ENCODE results near the gene ZNF829.

ZNF829 gene

DNA sequence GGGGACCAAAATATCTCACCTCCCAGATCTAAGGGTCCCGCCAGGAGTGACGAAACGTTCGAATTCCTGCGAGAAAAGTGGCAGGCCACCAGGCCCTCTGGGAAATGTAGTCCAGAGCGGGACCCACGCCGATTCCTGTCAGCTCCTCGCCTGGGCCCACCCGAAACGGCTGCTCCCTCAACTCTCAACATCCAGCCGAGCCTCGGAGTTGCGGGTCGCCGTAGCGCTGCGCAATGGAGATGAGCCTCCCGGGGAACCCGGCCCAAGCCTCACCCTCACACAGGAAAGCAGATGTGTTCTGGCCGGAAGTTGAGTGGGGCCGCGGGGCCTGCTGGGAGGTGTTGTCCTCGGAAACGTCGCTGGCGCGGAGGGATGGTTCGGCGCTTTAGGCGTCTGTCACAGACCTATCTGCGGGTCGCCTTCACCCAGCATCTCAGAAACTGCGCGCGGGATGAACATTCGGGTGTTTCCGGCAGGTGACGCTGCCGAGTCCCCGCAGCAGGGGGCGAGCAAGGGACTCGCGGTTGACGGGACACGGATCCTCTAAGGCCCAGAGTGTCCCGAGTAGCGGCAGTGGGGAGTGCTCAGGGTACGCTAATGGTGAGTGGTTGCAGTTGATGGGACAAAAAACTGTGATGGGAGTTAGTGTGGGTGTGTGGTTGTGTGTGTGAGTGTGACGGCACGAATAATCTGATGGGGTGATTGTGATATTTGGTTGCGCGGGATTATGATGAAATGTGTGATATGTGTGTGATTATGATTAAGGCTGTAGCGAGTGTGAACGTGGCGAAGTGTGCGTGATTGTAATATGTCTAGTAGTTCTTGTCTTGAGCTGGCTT is at the start of gene ZNF829, which contains the start of gene ZNF568:
TSS of gene ZNF829 (minus strand) at position 300 of the 839 bp plus-strand sequence. CDS start 1,124 bp downstream, outside the sequence.
TSS of gene ZNF568 (plus strand) at position 341 of the 839 bp plus-strand sequence. CDS start 6,439 bp downstream, outside the sequence.
- DNase-seq: peak; percentile 96

GRCh38 chr19:36963280-36963679 is 47.2 kb upstream of the ZNF829 start:
- no peak for DNase-seq

- DNase-seq: no peak
Measured at GRCh38 chr19:36962346-36962745, 46.3 kb upstream of the ZNF829 start.

- DNase-seq: no peak
Measured at GRCh38 chr19:36950335-36951119, 34.4 kb upstream of the ZNF829 start.

DNA sequence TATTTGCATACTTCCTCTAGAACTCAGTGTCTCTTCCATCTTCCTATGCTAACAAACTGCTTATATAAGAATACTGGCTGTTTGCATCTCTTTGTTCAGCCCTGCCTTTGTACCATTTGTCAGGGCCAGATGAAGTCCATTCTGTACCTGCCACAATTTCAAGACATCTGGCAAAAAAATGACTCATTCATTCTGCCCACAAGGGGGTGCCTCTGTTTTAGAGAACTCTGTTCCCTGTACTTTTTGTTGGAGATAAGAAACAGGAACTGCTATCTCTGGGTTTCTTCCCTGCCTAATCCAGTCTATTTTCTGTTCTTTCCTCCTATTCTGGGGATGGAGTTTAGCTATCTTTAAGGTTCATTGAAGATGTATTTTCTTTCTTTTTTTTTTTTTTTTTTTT is 23.1 kb upstream of the ZNF829 start:
- DNase-seq: no peak

DNA sequence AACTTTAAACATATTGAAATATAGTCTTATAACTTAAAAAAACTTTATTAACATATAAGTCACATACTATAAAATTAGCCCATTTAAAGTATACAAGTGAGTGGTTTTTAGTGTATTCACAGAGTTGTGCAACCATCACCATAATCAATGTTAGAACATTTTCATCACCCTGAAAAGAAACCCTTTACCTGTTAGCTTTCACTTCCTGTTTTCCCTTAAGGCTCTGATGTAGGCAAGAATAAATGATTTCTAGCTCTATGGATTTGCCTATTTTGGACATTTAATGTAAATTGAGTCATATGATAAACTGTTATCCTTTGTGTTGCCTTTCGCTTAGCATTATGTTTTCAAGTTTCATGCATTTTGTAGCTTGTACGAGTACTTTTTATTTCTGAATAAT is 15.6 kb upstream of the ZNF829 start:
- DNase-seq: no peak

DNA sequence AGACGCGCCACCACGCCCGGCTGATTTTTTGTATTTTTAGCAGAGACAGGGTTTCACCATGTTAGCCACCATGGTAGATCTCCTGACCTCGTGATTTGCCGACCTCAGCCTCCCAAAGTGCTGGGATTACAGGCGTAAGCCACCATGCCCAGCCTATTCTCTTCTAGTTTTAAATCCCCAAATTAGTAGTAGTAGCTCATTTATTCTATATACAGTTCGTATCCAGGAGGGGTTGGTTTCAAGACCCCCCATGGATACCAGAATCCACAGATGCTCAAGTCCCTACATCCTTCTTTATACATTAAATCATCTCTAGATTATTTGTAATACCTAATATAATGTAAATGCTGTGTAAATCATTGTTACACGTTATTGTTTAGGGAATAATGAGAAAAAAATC is 2.0 kb upstream of the ZNF829 start:
- no peak for DNase-seq

- no peak for DNase-seq
Measured at GRCh38 chr19:36916991-36917390, 900 bp upstream of the ZNF829 start.

DNA sequence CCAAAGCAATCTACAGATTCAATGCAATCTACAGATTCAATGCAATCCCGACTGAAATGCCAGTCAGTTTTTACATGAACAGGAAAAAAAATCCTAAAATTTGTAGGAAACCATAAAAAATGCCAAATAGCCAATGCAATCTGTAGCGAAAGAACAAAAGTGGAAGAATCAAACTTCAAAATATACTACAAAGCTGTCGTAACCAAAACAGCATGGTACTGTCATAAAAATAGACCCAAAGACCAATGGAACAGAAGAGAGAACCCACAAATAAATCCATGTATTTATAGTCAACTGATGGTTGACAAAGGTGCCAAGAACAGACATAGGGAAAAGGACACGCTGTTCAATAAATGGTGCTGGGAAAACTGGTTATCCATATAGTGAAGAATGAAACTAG is 17.7 kb downstream of the ZNF829 start:
- no peak for DNase-seq

GRCh38 chr19:36894849-36895383 is 21.2 kb downstream of the ZNF829 start:
- no peak for DNase-seq

DNA sequence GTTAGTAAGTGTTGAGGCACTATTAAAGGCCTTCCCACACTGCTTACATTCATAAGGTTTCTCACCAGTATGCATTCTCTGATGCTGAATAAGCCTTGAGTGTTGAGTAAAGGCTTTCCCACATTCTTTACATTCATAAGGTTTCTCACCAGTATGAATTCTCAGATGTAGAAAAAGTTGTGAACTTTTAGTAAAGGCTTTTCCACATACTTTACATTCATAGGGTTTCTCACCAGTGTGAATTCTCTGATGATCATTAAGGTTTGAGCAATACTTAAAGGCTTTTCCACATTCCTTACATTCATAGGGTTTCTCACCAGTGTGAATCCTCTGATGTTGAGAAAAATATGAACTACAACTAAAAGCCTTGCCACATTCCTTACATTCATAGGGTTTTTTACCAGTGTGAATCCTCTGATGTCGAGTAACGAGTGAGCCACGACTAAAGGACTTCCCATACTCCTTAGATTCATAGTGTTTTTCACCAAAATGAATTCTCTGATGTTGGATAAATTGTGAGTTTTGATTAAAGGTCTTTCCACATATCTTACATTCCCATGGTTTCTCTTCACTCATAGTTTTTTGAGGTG is 24.2 kb downstream of the ZNF829 start:
- DNase-seq: no peak

DNA sequence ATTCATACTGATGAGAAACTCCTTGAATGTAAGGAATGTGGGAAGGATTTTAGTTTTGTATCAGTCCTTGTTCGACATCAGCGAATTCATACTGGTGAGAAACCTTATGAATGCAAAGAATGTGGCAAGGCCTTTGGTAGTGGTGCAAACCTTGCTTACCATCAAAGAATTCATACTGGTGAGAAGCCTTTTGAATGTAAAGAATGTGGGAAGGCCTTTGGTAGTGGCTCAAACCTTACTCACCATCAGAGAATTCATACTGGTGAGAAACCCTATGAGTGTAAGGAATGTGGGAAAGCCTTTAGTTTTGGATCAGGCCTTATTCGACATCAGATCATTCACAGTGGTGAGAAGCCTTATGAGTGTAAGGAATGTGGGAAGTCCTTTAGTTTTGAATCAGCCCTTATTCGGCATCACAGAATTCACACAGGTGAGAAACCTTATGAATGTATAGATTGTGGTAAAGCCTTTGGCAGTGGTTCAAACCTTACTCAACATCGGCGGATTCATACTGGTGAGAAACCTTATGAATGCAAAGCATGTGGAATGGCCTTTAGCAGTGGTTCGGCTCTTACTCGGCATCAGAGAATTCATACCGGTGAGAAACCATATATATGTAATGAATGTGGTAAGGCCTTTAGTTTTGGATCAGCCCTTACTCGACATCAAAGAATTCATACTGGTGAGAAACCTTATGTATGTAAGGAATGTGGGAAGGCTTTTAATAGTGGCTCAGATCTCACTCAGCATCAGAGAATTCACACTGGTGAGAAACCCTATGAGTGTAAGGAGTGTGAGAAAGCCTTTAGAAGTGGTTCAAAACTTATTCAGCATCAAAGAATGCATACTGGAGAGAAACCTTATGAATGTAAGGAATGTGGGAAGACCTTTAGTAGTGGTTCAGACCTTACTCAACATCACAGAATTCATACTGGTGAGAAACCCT is 38.8 kb downstream of the ZNF829 start:
- no peak for DNase-seq

- DNase-seq: no peak
Measured at GRCh38 chr19:36851898-36852297, 64.2 kb downstream of the ZNF829 start.

- peak; percentile 94 for DNase-seq
Measured at GRCh38 chr19:36850559-36851442, 65.3 kb downstream of the ZNF829 start, which contains the start of gene ZNF345. Gene ZNF345 (plus strand): TSS chr19:36850876. CDS start chr19:36876831, 25,955 bp downstream.

DNA sequence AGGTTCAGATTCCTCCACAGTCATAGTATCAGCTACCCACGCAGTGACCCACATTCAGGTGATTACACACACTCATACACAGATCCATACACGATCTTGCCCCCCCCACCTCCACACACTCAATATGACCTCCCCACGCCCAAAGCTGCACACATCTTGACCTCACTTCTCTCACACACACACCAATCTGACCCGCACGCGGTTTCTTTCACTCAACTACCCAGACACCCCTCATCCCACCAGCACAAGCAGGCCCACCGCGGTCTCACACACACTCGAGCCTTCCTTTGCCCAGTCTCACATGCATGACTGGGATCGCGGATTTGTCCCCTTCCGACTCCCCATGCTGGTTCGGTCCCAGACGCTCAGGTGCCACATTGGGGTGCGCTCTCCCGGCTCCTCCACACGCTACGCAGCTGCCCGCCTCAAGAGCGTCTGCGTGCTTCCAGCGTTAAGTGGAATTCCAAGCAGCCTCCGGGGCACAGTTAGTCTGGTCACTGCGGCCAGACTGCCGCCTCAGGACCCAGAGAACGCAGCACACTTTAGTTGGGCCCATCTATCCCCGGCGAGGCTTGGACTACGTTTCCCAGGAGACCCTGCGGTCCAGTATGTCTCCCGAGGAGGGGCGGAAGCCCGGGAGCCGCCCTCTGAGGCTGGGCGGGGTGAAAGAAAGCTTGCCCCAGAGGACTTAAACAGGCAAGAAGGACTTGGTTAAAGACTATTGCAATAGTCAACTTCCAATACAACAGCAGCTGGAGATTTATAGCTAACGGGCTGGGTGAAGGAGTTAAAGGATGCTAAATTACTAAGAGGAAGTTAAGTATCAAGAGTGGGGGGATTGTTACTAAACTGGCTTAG is 66.2 kb downstream of the ZNF829 start:
- peak; percentile 91 for DNase-seq

DNA sequence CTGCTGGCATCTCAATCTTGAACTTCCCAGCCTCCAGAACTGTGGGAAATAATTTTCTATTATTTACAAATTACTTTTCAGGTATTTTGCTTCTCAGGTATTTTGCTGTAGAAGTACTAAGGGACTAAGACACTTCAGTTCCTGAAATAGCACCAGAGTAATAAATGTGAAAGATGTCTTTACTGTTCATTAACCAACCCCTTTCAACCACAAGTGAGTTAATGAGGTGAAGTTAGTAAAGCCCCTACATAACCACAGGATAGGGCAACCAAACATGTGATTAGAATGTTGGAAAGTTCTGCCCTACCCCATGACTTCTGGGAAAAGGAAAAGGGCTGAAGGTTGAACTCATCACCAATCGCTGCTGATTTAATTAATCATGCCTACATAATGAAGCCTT is 68.1 kb downstream of the ZNF829 start:
- peak; percentile 18 for DNase-seq

- no peak for DNase-seq
Measured at GRCh38 chr19:36838784-36839324, 77.2 kb downstream of the ZNF829 start.
